GM21526 (cell line): Measurements from ENCODE around the gene LRRC8C.

Experiments
- ATAC-seq: cut with Tn5 transposase; IDR thresholded peaks from one replicate; pipeline ENCODE4 v1.9.1; 2021; ENCODE audit warnings: moderate library complexity; ENCODE audit not compliant: unreplicated experiment, low FRiP score

The LRRC8C gene

DNA sequence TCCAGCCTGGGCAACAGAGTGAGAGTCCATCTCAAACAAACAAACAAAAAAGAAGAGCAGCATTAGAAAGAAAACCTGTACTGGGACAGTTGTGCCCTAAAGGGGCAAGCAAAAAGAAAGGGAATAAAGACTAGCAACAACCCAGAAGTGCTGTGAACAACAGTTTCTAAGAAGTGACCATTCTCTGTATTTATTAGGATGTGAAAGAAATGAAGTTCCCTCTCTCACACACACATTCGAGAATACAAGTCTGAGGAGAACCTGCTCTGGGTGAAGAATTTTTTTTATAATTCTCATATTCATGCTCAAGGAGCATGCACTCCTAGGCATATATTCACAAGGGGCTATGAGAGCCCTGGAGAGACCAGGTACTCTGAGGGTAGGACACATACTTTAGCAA is 128.4 kb downstream of the LRRC8C start:
- no peak for ATAC-seq

DNA sequence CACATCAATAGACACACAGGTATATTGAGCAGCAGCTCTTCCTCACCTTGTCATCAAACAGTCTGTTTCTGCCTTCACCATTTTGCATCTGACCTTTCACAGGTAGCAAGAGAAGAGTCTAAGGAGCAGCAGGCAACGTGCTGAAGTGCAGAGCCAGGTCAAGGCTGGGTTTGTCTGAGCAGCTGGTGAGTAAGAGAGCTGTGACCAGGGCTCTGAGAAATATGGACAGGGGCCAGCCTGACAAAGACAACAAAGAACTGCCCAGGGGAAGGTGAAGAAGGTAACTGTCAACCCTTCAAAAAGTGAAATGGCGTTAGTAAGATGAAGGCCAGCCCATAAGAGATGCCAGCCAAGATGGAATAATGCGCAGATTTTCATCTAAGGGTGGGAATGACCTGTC is 129.0 kb downstream of the LRRC8C start:
- ATAC-seq = no peak

DNA sequence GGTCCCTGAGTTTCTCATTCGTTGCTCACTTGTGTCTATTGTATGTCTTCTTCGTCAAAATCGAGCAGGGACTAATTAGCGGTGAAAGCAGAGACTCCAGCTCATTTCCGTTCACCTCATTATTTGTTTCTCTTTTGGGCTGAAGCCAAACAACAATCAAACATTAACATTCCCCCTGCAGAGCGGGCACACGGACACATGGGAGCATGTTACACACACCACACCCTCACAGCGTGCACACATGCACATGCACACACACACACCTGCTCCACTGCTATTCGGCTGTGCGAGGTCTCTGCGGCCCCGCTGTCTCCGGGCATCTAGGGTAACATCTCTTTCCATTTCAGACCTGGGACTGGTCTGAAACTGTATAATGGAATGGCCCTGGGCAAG is 129.5 kb downstream of the LRRC8C start:
- peak; percentile 23 for ATAC-seq

DNA sequence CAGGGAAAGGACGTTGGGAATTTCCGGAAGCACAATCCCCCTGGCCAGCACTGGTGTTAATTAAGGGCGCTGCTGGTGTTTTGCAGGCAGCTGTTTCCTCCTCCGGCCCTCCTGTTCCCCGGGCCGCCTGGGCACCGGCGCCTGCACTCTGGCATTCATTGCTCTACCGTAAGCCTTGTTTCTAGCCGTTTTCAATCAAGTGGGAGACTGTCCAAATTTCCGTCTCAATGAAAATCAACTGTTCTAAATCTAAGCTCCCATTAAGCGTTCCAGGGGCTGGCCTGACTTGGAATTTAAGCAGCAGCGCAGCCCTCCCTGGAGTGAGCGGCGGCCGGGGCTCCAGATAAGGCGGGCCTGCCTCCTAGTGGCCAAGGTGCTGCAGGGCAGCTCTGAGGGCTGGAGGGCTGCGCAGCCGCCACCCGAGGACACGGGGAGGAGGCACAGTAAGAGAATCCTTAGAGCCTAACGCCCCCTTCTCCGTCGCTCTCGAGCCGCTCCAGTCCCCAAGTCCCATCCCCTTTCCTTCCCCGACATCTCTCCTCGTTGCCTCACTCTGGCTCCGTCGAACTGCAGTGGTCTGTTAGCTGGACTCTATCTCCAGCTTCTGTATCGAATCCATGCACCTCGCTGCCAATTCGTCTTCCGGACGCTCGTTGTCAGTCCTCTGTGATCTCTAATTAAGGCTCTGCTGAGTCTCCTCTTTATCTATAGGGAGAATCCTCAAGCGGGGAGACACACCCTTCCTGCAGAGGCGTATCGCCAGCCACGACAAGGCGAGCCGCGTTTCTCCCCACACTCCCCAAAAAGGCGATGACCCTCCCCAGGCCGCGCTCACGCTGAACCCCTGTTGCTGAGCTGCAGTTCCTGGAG is 130.1 kb downstream of the LRRC8C start:
- ATAC-seq = peak; percentile 92

DNA sequence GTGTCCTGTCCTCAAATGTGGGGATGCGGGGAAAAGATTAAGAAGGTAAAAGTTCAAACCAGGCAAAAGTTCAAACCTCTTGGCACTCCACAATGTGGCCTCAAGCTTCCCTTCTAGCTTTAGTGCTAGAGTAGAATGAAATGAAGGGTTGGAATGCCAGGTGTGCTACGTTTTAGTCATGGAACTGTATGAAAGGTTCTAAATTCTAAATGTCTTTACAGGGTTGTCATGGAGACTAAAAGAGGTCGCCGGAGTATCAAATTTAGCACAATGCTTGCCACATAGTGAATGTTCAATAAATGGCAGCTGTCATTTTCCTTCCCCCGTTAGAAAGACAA is 130.7 kb downstream of the LRRC8C start:
- no peak for ATAC-seq

DNA sequence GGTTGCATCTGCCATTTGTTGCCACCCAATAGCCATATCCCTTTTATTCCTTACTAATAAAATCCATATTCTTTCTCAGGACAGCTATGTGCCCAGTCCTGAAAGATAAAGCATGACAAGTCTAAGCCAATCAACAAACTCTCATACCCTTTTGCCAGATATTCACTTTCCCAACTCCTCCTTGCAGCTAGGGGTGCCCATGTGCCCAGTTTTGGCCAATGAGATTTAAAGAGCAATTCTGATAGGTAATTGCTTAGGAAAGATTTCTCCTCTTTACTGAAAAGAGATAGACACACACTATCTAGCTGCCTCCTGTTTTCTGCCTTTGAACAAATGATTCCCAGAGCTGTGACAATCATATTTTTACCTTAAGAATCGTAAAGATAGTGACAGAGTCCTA is 132.9 kb downstream of the LRRC8C start:
- no peak for ATAC-seq

DNA sequence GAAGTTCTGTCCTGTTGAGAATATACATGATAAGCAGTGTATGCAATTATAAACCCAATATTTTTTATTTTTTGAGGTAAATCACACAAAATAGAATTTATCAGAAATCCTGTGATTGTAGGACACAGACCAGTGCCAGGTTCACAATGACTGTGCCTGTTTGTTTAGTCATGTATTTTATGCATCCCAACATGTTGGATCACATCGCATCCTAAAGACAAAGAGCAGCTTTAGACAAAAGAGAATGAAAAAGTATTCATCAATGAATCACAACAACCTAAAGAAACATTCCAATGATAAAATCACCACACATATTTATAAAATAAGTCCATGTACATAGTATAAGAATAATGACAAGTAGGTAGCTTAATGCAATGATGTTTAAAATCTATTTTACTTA is 134.7 kb downstream of the LRRC8C start:
- no peak for ATAC-seq
